ENCODE data around the gene SRSF11. TPM values are rescaled to one million over a fixed set of nuclear protein-coding genes. Genes with fewer than 3 reads are reported as not detected.

SRSF11 gene
- polyA plus RNA-seq, 1 of the 3 experiments (the other 2 are of a cell fraction): 138 TPM

- no peak for DNase-seq
- WGBS (ENCODE audit: low lambda C conversion rate): 5% methylated on average over 9 of the region's 11 CpGs
- peaks cover 0 to 4% of the 10 kb centered on the region in 2 experiments; a peak in 3 of 4 replicates for H3K4me1 ChIP-seq (ENCODE audit: control insufficient read depth in 1 of 2, insufficient read depth in 2 of 2, low read depth in 1 of 2, low read length in 1 of 2)
- H4K20me1 ChIP-seq (ENCODE audit: insufficient read depth): peaks cover 1% of the 10 kb centered on the region; the same call in 1 of the 2 replicates
- peaks cover 100% of the 10 kb centered on the region for H3K79me2 ChIP-seq (ENCODE audit: insufficient read depth)
- ChIA-PET POLR2A (interaction anchor here (0.6 to 2.4 kb wide), 3 partner anchors 16 to 206 kb away, joined by 3 to 16 read pairs (median 3); partner anchors contain the start of genes ANKRD13C, CTH and SRSF11), CTCF (no interaction called here)
- H3F3A ChIP-seq (replicated peaks; ENCODE audit: insufficient read depth): peaks cover 15% of the 10 kb centered on the region
- peak overlapping the region; percentile 51 to 93 for H3K27ac ChIP-seq (ENCODE audit: low read depth in 2 of 2, low read length in 1 of 2)
- no peaks in the 10 kb centered on the region for H3K27me3 ChIP-seq (ENCODE audit: insufficient read depth)
- H3K9ac ChIP-seq: peak overlapping the region; percentile 96
- H2AFZ ChIP-seq (ENCODE audit: low read depth): peak overlapping the region; percentile 83
- H3K4me3 ChIP-seq (ENCODE audit: low read depth in 2 of 2, low read length in 1 of 2): peak overlapping the region; percentile 74 to 91
- TF ChIP-seq, protein P1, sequence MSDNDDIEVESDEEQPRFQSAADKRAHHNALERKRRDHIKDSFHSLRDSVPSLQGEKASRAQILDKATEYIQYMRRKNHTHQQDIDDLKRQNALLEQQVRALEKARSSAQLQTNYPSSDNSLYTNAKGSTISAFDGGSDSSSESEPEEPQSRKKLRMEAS (IDR thresholded peaks at IDR 0.05; ENCODE audit: low read depth): no peak
- no peak for TF ChIP-seq GATA2 (CRISPR knock-in tag; IDR thresholded peaks at IDR 0.05)
- no peak for TF ChIP-seq FOXM1 (IDR thresholded peaks at IDR 0.05; ENCODE audit: low read depth)
- TF ChIP-seq MEF2A (IDR thresholded peaks at IDR 0.05; ENCODE audit: borderline replicate concordance, low read depth): no peak
- TF ChIP-seq ZBTB33 (IDR thresholded peaks at IDR 0.05; ENCODE audit: borderline replicate concordance, low read depth): no peak
- no peak for TF ChIP-seq NFIC (IDR thresholded peaks at IDR 0.05; ENCODE audit: borderline replicate concordance)
- no peak for TF ChIP-seq TAF1 (IDR thresholded peaks at IDR 0.05; ENCODE audit: borderline replicate concordance, low read depth, low read length)
- TF ChIP-seq CHD2 (IDR thresholded peaks at IDR 0.05; ENCODE audit: low read length, partially characterized antibody): no peak
- no peak for TF ChIP-seq TCF12 (IDR thresholded peaks at IDR 0.05)
- TF ChIP-seq SMC3 (IDR thresholded peaks at IDR 0.05; ENCODE audit: low read depth, low read length): no peak
- TF ChIP-seq MXI1 (IDR thresholded peaks at IDR 0.05; ENCODE audit: low read depth, low read length): no peak
- no peak for TF ChIP-seq EP300 (IDR thresholded peaks at IDR 0.05; ENCODE audit: borderline replicate concordance in 1 of 2, low read depth in 1 of 2, low read length in 1 of 2)
- no peak for TF ChIP-seq RFX5 (IDR thresholded peaks at IDR 0.05; ENCODE audit: low read length)
- TF ChIP-seq SIN3A (IDR thresholded peaks at IDR 0.05; ENCODE audit: borderline replicate concordance, low read depth, low read length): no peak
- TF ChIP-seq USF2 (IDR thresholded peaks at IDR 0.05; ENCODE audit: borderline replicate concordance, low read depth, low read length): no peak
- no peak for TF ChIP-seq NRF1 (IDR thresholded peaks at IDR 0.05; ENCODE audit: low read depth, low read length)
- H3K9me2 ChIP-seq: no peaks in the 10 kb centered on the region
- H3K36me3 ChIP-seq (replicated peaks in 1 of 2; ENCODE audit: control insufficient read depth in 1 of 2, insufficient read depth in 2 of 2, low read length in 1 of 2): peaks cover 0 to 13% of the 10 kb centered on the region in 2 experiments
- no peaks in the 10 kb centered on the region for H3K9me3 ChIP-seq
- H3K4me2 ChIP-seq: peak overlapping the region; percentile 85
These were observed 16.1 kb upstream of the SRSF11 start for GRCh38 chr1:70205071-70205433.
